HG03439 (cell line): ENCODE results near the gene CCDC40.
"Not testable (repeated sequence)": the region's sequence is repeated elsewhere in the genome, so short reads cannot be mapped to it uniquely, and the experiment has no call there.

ENCODE experiments used
- ATAC-seq: cut with Tn5 transposase; IDR thresholded peaks from one replicate; pipeline ENCODE4 v1.9.1; 2021; ENCODE audit warnings: mild to moderate bottlenecking, moderate library complexity; ENCODE audit not compliant: unreplicated experiment

Gene CCDC40

DNA sequence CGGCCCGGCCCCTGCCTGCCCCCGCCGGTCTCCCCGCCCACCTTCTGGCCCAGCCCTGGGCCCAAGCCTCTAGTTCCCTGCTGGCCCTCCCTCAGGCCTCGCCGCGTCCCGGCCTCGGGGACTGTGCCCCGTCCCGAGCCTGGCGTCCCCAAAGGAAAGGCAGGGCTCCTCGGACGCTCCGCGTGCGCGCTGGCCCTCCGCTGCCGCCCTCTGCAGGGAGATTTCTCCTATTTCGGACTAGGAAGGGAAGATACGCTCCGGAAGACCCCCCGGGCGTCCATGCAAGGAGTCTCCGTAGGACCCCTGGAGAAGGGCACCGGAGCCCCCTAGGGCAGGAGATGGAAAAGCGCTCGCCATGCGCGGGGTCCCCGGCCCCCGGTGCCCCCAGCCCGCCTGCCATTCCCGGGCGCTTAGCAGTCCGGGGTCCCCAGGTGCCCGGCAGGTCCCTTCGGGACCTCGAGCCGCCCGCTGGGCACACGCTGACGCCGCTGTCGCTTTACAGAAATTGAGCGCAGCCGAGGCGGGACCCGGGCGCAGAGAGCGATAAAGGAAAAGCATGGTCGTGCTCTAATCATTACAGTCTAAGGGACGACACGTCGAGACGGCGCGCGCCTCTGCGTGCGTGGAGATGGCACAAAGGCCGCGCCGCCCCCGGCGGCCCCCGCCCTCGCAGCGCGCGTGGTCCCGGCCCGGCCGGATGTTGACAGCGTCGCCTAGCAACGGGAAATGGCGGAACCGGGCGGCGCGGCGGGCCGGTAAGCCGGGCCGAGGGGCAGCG is at the start of gene CCDC40:
TSS of gene CCDC40 (plus strand) at position 706 of the 778 bp plus-strand sequence. CDS start at position 727, 21 bp downstream.
- ATAC-seq, result peak; percentile 47

GRCh38 chr17:79987187-79987934 is 49.1 kb upstream of the CCDC40 start:
- ATAC-seq, result no peak

DNA sequence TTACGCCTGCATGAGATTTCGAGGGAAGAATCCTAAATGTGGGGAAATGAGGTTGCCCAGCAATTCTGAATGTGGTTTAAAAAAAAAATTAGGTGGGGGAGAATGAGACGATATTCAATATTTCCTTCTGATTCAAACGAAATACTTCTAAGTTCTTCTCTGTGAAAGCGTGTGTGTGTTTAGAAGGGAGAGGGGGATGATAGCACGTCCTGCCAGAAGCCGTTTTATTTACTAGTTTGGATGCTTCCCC is 48.6 kb upstream of the CCDC40 start:
- ATAC-seq, result no peak

- no peak for ATAC-seq
Measured at GRCh38 chr17:79988185-79988971, 48.1 kb upstream of the CCDC40 start.

- ATAC-seq, result no peak
Measured at GRCh38 chr17:79989106-79989835, 47.2 kb upstream of the CCDC40 start.

GRCh38 chr17:79990051-79990592 is 46.3 kb upstream of the CCDC40 start:
- ATAC-seq, result no peak

GRCh38 chr17:79990704-79991103 is 45.7 kb upstream of the CCDC40 start:
- ATAC-seq, result no peak

DNA sequence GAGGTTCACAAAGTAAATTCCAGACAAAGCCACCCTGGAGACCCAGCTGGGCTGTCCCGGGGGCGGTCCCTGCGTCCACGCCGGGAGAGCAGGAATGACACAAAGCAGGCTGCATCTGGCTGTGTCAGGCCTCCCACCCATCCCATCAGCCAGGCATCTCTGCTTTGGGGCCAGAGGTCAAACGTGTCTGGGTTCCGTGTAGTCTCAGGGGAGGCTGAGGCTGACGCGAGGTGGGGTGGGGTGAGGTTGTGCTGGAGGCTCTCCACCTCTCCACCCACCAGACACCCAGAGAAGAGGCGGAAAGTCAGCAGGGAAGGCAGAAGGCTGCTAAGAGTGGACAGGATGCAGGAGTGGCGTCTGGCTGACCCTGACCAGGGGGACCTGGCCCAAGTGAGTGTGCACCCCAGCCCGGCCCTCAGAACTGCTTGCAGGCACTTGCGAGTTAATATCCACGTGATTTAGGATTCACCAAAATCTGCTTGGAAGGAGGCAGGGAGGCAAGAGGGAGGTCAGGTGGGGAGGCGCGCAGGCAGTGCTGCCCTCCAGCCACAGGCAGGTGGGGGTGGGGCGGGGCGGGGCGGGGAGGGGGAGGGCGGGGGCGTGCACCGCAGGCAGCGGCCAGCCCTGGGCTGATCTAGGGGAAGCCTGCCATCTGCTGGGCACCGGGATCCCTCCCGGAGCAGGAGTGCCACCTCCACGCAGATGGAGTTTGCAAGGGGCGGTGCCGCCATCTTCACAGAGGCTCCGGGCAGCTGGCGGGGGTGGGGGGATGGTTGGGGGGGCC is 45.1 kb upstream of the CCDC40 start:
- ATAC-seq, result no peak

- ATAC-seq, result no peak
Measured at GRCh38 chr17:79991924-79992648, 44.4 kb upstream of the CCDC40 start.

- no peak for ATAC-seq
Measured at GRCh38 chr17:79992649-79993389, 43.6 kb upstream of the CCDC40 start.

GRCh38 chr17:79993390-79994227 is 42.8 kb upstream of the CCDC40 start:
- ATAC-seq, result no peak

DNA sequence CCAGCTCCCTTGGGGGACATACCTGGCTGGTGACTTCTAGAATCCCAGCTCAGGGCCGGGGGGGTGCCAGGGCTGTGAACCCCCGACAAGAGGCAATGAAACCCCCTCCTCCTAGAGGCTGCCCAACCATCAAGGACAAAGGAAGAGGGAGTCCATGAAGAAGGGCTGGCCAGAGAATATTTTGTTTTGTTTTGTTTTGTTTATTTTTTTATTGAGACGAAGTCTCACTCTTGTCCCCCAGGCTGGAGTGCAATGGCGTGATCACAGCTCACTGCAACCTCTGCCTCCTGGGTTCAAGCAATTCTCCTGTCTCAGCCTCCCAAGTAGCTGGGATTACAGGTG is 42.2 kb upstream of the CCDC40 start:
- ATAC-seq, result not testable (repeated sequence)

- no peak for ATAC-seq
Measured at GRCh38 chr17:79994602-79995001, 41.8 kb upstream of the CCDC40 start.

GRCh38 chr17:79995696-79996095 is 40.7 kb upstream of the CCDC40 start:
- ATAC-seq, result no peak

GRCh38 chr17:79996291-79996690 is 40.2 kb upstream of the CCDC40 start:
- no peak for ATAC-seq

GRCh38 chr17:79997011-79997660 is 39.3 kb upstream of the CCDC40 start:
- no peak for ATAC-seq

GRCh38 chr17:80000136-80000535 is 36.3 kb upstream of the CCDC40 start:
- no peak for ATAC-seq
